Activated T-helper 1 cell treated with anti-CD3 and anti-CD28 coated beads, Interleukin-12 subunit alpha, Interleukin-12 subunit beta, Interleukin-2, Interleukin-4 antibody, amounts not matched to agents 30 ng/mL and 10 ng/mL and 1 ng/mL, durations not matched to agents 14 hours and 24 hours and 36 hours (primary cell): ENCODE data around the gene MRGPRG. TPM values are rescaled to one million over a fixed set of nuclear protein-coding genes. Genes with fewer than 3 reads are reported as not detected.
"Not testable (repeated sequence)": the region's sequence is repeated elsewhere in the genome, so short reads cannot be mapped to it uniquely, and the experiment has no call there.

ENCODE experiments used
- DNase-seq: peaks from one replicate; pipeline ENCODE4 v3.0.0; 2021; ENCODE audit warnings: low spot score
- H3K27ac Mint-ChIP-seq: one replicate; pipeline ENCODE4 v1.8.0; 2021; ENCODE audit warnings: mild to moderate bottlenecking, mixed read lengths
- H3K27me3 Mint-ChIP-seq: one replicate; pipeline ENCODE4 v1.8.0; 2022; ENCODE audit warnings: mild to moderate bottlenecking, moderate library complexity, mixed read lengths; ENCODE audit not compliant: insufficient read depth
- H3K36me3 Mint-ChIP-seq: one replicate; pipeline ENCODE4 v1.8.0; 2021; ENCODE audit warnings: low read depth, mixed read lengths
- H3K4me1 Mint-ChIP-seq: one replicate; pipeline ENCODE4 v1.8.0; 2021; ENCODE audit warnings: low read depth, mixed read lengths
- H3K4me3 Mint-ChIP-seq: one replicate; pipeline ENCODE4 v1.8.0; 2021; ENCODE audit warnings: mild to moderate bottlenecking, moderate library complexity, mixed read lengths
- H3K9me3 Mint-ChIP-seq: one replicate; pipeline ENCODE4 v1.8.0; 2021; ENCODE audit warnings: mixed read lengths
- intact Hi-C: fragments of 100-400 bp; cut with micrococcal nuclease; formaldehyde crosslinking; loops from one replicate; pipeline ENCODE4 v1.15.1; 2024
- total RNA-seq: library from RNA; stranded (reverse); gene quantifications from 2 replicates; pipeline ENCODE4 v1.2.3, GENCODE V29; 2022

MRGPRG gene
- not detected in 2 replicates for total RNA-seq

GRCh38 chr11:3218483-3219280 is at the start of gene MRGPRG:
MRGPRG (minus strand) TSS chr11:3218813; CDS start chr11:3218813, 0 bp downstream.
- H3K27me3 Mint-ChIP-seq, result peaks cover 2% of the 10 kb centered on the region
- H3K36me3 Mint-ChIP-seq, result no peaks in the 10 kb centered on the region
- no peaks in the 10 kb centered on the region for H3K4me1 Mint-ChIP-seq
- no peaks in the 10 kb centered on the region for H3K9me3 Mint-ChIP-seq
- no peak for DNase-seq
- intact Hi-C loops, result no loop called here
- H3K4me3 Mint-ChIP-seq, result no peak within 1 kb of the TSS
- no peak within 1 kb of the TSS for H3K27ac Mint-ChIP-seq

GRCh38 chr11:3262548-3262947 is 43.9 kb upstream of the MRGPRG start:
- H3K36me3 Mint-ChIP-seq, intact Hi-C loops, H3K4me3 Mint-ChIP-seq, H3K27ac Mint-ChIP-seq, H3K27me3 Mint-ChIP-seq, DNase-seq, H3K4me1 Mint-ChIP-seq, H3K9me3 Mint-ChIP-seq: not testable (repeated sequence)

- H3K9me3 Mint-ChIP-seq, H3K27me3 Mint-ChIP-seq, H3K4me1 Mint-ChIP-seq, H3K36me3 Mint-ChIP-seq, intact Hi-C loops, DNase-seq, H3K4me3 Mint-ChIP-seq, H3K27ac Mint-ChIP-seq: not testable (repeated sequence)
These were observed 43.2 kb upstream of the MRGPRG start for GRCh38 chr11:3261831-3262230.

- H3K36me3 Mint-ChIP-seq, H3K27me3 Mint-ChIP-seq, H3K27ac Mint-ChIP-seq, H3K4me1 Mint-ChIP-seq, intact Hi-C loops, DNase-seq, H3K9me3 Mint-ChIP-seq, H3K4me3 Mint-ChIP-seq: not testable (repeated sequence)
These were observed 38.9 kb upstream of the MRGPRG start for GRCh38 chr11:3257509-3257908.

- H3K27me3 Mint-ChIP-seq, intact Hi-C loops, H3K36me3 Mint-ChIP-seq, H3K9me3 Mint-ChIP-seq, H3K27ac Mint-ChIP-seq, H3K4me1 Mint-ChIP-seq, H3K4me3 Mint-ChIP-seq, DNase-seq: not testable (repeated sequence)
These were observed 36.6 kb upstream of the MRGPRG start for GRCh38 chr11:3255241-3255640.

- H3K9me3 Mint-ChIP-seq, intact Hi-C loops, H3K27me3 Mint-ChIP-seq, H3K27ac Mint-ChIP-seq, H3K36me3 Mint-ChIP-seq, H3K4me1 Mint-ChIP-seq, H3K4me3 Mint-ChIP-seq, DNase-seq: not testable (repeated sequence)
These were observed 36.2 kb upstream of the MRGPRG start for GRCh38 chr11:3254773-3255172.

- DNase-seq, result no peak
- H3K9me3 Mint-ChIP-seq, result no peaks in the 10 kb centered on the region
- no peak overlapping the region for H3K4me3 Mint-ChIP-seq
- no peaks in the 10 kb centered on the region for H3K27me3 Mint-ChIP-seq
- no peak overlapping the region for H3K27ac Mint-ChIP-seq
- H3K4me1 Mint-ChIP-seq, result no peaks in the 10 kb centered on the region
- no peaks in the 10 kb centered on the region for H3K36me3 Mint-ChIP-seq
- intact Hi-C loops, result no loop called here
These were observed 26.5 kb upstream of the MRGPRG start for GRCh38 chr11:3245071-3245470.

GRCh38 chr11:3243880-3244279 is 25.3 kb upstream of the MRGPRG start:
- intact Hi-C loops, result no loop called here
- DNase-seq, result no peak
- Mint-ChIP-seq H3K9me3 (no peaks in the 10 kb centered on the region), H3K36me3 (no peaks in the 10 kb centered on the region), H3K27me3 (no peaks in the 10 kb centered on the region), H3K27ac (no peak overlapping the region), H3K4me3 (no peak overlapping the region), H3K4me1 (no peaks in the 10 kb centered on the region)

GRCh38 chr11:3237119-3237518 is 18.5 kb upstream of the MRGPRG start:
- Mint-ChIP-seq H3K27me3 (peaks cover 6% of the 10 kb centered on the region), H3K27ac (no peak overlapping the region), H3K9me3 (no peaks in the 10 kb centered on the region), H3K4me1 (no peaks in the 10 kb centered on the region), H3K36me3 (no peaks in the 10 kb centered on the region), H3K4me3 (no peak overlapping the region)
- intact Hi-C loops, result no loop called here
- DNase-seq, result no peak

GRCh38 chr11:3234846-3235245 is 16.2 kb upstream of the MRGPRG start:
- DNase-seq, result no peak
- no peaks in the 10 kb centered on the region for H3K36me3 Mint-ChIP-seq
- H3K4me3 Mint-ChIP-seq, result no peak overlapping the region
- peaks cover 6% of the 10 kb centered on the region for H3K27me3 Mint-ChIP-seq
- H3K9me3 Mint-ChIP-seq, result no peaks in the 10 kb centered on the region
- no peak overlapping the region for H3K27ac Mint-ChIP-seq
- intact Hi-C loops, result no loop called here
- H3K4me1 Mint-ChIP-seq, result no peaks in the 10 kb centered on the region

GRCh38 chr11:3232956-3233355 is 14.3 kb upstream of the MRGPRG start:
- H3K27me3 Mint-ChIP-seq, result peaks cover 6% of the 10 kb centered on the region
- DNase-seq, result no peak
- intact Hi-C loops, result no loop called here
- H3K4me1 Mint-ChIP-seq, result no peaks in the 10 kb centered on the region
- no peaks in the 10 kb centered on the region for H3K9me3 Mint-ChIP-seq
- H3K36me3 Mint-ChIP-seq, result no peaks in the 10 kb centered on the region
- no peak overlapping the region for H3K27ac Mint-ChIP-seq
- H3K4me3 Mint-ChIP-seq, result no peak overlapping the region

GRCh38 chr11:3231851-3232744 is 13.5 kb upstream of the MRGPRG start, which contains the start of gene MRGPRE:
MRGPRE (minus strand) TSS chr11:3232417; CDS start chr11:3228799, 3,618 bp downstream.
- no peaks in the 10 kb centered on the region for H3K9me3 Mint-ChIP-seq
- no peak within 1 kb of the TSS for H3K4me3 Mint-ChIP-seq
- peaks cover 5% of the 10 kb centered on the region for H3K27me3 Mint-ChIP-seq
- no peak within 1 kb of the TSS for H3K27ac Mint-ChIP-seq
- H3K4me1 Mint-ChIP-seq, result no peaks in the 10 kb centered on the region
- intact Hi-C loops, result no loop called here
- DNase-seq, result no peak
- no peaks in the 10 kb centered on the region for H3K36me3 Mint-ChIP-seq

- Mint-ChIP-seq H3K4me1 (no peaks in the 10 kb centered on the region), H3K27ac (no peak overlapping the region), H3K36me3 (no peaks in the 10 kb centered on the region), H3K27me3 (peaks cover 3% of the 10 kb centered on the region), H3K9me3 (no peaks in the 10 kb centered on the region), H3K4me3 (no peak overlapping the region)
- no peak for DNase-seq
- intact Hi-C loops, result no loop called here
These were observed 12.9 kb upstream of the MRGPRG start for GRCh38 chr11:3231550-3231850.
